ENCODE measurements around the gene ADAMTS13.

GRCh38 chr9:133488686-133489252, 66.6 kb downstream of the ADAMTS13 start:
- TF ChIP-seq POLR2AphosphoS5 (IDR thresholded peaks at IDR 0.05) (no peak), POLR2A (IDR thresholded peaks at IDR 0.05) (no peak), CTCF (IDR thresholded peaks at IDR 0.05) (no peak), EP300 (IDR thresholded peaks at IDR 0.05) (no peak)

Data from gastroesophageal sphincter (tissue), 3 donors.